ENCODE measurements around the gene OTOGL.

- TF ChIP-seq, protein P1, sequence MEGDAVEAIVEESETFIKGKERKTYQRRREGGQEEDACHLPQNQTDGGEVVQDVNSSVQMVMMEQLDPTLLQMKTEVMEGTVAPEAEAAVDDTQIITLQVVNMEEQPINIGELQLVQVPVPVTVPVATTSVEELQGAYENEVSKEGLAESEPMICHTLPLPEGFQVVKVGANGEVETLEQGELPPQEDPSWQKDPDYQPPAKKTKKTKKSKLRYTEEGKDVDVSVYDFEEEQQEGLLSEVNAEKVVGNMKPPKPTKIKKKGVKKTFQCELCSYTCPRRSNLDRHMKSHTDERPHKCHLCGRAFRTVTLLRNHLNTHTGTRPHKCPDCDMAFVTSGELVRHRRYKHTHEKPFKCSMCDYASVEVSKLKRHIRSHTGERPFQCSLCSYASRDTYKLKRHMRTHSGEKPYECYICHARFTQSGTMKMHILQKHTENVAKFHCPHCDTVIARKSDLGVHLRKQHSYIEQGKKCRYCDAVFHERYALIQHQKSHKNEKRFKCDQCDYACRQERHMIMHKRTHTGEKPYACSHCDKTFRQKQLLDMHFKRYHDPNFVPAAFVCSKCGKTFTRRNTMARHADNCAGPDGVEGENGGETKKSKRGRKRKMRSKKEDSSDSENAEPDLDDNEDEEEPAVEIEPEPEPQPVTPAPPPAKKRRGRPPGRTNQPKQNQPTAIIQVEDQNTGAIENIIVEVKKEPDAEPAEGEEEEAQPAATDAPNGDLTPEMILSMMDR (IDR thresholded peaks at IDR 0.05 in 8 of 11, conservative IDR thresholded peaks at IDR 0.05 in 3 of 11): no peak
- TF ChIP-seq POLR2AphosphoS5 (IDR thresholded peaks at IDR 0.05): no peak
Measured at GRCh38 chr12:80099259-80099658, at the start of gene OTOGL.
